Skeletal muscle tissue (tissue), 4 donors: ENCODE measurements around the gene NBPF3. TPM values are rescaled to one million over a fixed set of nuclear protein-coding genes. Genes with fewer than 3 reads are reported as not detected.

ENCODE experiments used
- H3K27ac ChIP-seq: one replicate; pipeline ENCODE4 v1.7.0; 2013; ENCODE audit warnings: mild to moderate bottlenecking, low read depth, low read length, inconsistent platforms
- H3K27me3 ChIP-seq, 3 donors: one replicate each; pipeline ENCODE4 v1.7.0; 2013; ENCODE audit warnings: low read length in 3 of 3; ENCODE audit not compliant: control insufficient read depth in 3 of 3, insufficient read depth in 3 of 3
- H3K36me3 ChIP-seq, 3 donors: one replicate each; pipeline ENCODE4 v1.7.0; 2013; ENCODE audit warnings: low read length in 3 of 3; ENCODE audit not compliant: control insufficient read depth in 3 of 3, insufficient read depth in 3 of 3
- H3K4me1 ChIP-seq, 3 donors: one replicate each; pipeline ENCODE4 v1.7.0; 2013; ENCODE audit warnings: low read length in 3 of 3, mild to moderate bottlenecking in 3 of 3; ENCODE audit not compliant: control insufficient read depth in 3 of 3, insufficient read depth in 3 of 3
- H3K4me3 ChIP-seq, 3 donors: one replicate each; pipeline ENCODE4 v1.7.0; 2013; ENCODE audit warnings: low read length in 3 of 3
- H3K9ac ChIP-seq, 3 donors: one replicate each; pipeline ENCODE4 v1.7.0; 2013; ENCODE audit warnings: low read length in 3 of 3, mild to moderate bottlenecking in 3 of 3, moderate library complexity in 2 of 3, low read depth in 1 of 3
- H3K9me3 ChIP-seq, 3 donors: one replicate each; pipeline ENCODE4 v1.7.0; 2013; ENCODE audit warnings: low read length in 3 of 3; ENCODE audit not compliant: control insufficient read depth in 3 of 3
- total RNA-seq: library from RNA; depleted of rRNA; stranded (reverse); fragments of >200 nt; gene quantifications from one replicate; pipeline ENCODE4 v1.2.3, GENCODE V29; 2014
- donor health status: Osteomylitis.

Gene NBPF3
- total RNA-seq, 1 donor from 2014 or later: 5.7 TPM

- Histone ChIP-seq H3K27me3 (peaks cover 33 to 53% (median 53%) of the 10 kb centered on the region in 3 donors), H3K36me3 (no peaks in the 10 kb centered on the region), H3K4me3 (no peak overlapping the region), H3K9ac (no peak overlapping the region), H3K4me1 (peaks cover 11 to 19% (median 12%) of the 10 kb centered on the region in 3 donors), H3K27ac (no peak overlapping the region), H3K9me3 (no peaks in the 10 kb centered on the region)
These were observed 66.9 kb downstream of the NBPF3 start for GRCh38 chr1:21506804-21507203.

GRCh38 chr1:21507511-21508270, 67.8 kb downstream of the NBPF3 start:
- H3K27ac ChIP-seq: no peak overlapping the region
- no peaks in the 10 kb centered on the region for H3K9me3 ChIP-seq

GRCh38 chr1:21508580-21509350, 68.8 kb downstream of the NBPF3 start:
- Histone ChIP-seq H3K27ac (no peak overlapping the region), H3K36me3 (no peaks in the 10 kb centered on the region), H3K4me1 (peaks cover 14 to 21% (median 14%) of the 10 kb centered on the region in 3 donors), H3K4me3 (peak overlapping the region; percentile 15 to 52 (median 26)), H3K9ac (no peak overlapping the region), H3K9me3 (no peaks in the 10 kb centered on the region), H3K27me3 (peaks cover 33 to 51% (median 49%) of the 10 kb centered on the region in 3 donors)

More at GRCh38 chr1:21507511-21508270, 67.8 kb downstream of the NBPF3 start:
- H3K9ac ChIP-seq: no peak overlapping the region
- peaks cover 14 to 21% (median 14%) of the 10 kb centered on the region in 3 donors for H3K4me1 ChIP-seq
- H3K27me3 ChIP-seq: peaks cover 33 to 53% (median 53%) of the 10 kb centered on the region in 3 donors
- H3K36me3 ChIP-seq: no peaks in the 10 kb centered on the region
- no peak overlapping the region for H3K4me3 ChIP-seq

- H3K27ac ChIP-seq: no peak within 1 kb of the TSS
- peaks cover 38 to 52% (median 48%) of the 10 kb centered on the region in 3 donors for H3K27me3 ChIP-seq
- H3K4me3 ChIP-seq: peak within 1 kb of the TSS; percentile 15 to 52 (median 26)
- H3K36me3 ChIP-seq: no peaks in the 10 kb centered on the region
- H3K9me3 ChIP-seq: no peaks in the 10 kb centered on the region
- no peak within 1 kb of the TSS for H3K9ac ChIP-seq
- H3K4me1 ChIP-seq: peaks cover 14 to 21% (median 14%) of the 10 kb centered on the region in 3 donors
These were observed 69.6 kb downstream of the NBPF3 start, which contains the start of gene ALPL for GRCh38 chr1:21509351-21510112. ALPL (plus strand) TSS chr1:21509423; CDS start chr1:21554082, 44,659 bp downstream.

GRCh38 chr1:21510113-21510493, 70.2 kb downstream of the NBPF3 start:
- Histone ChIP-seq H3K9me3 (no peaks in the 10 kb centered on the region), H3K36me3 (no peaks in the 10 kb centered on the region), H3K27me3 (peaks cover 41 to 55% (median 48%) of the 10 kb centered on the region in 3 donors), H3K27ac (no peak overlapping the region), H3K4me1 (peaks cover 14 to 21% (median 14%) of the 10 kb centered on the region in 3 donors), H3K9ac (no peak overlapping the region), H3K4me3 (no peak overlapping the region)

- H3K27ac ChIP-seq: no peak overlapping the region
- peaks cover 39 to 55% (median 41%) of the 10 kb centered on the region in 3 donors for H3K27me3 ChIP-seq
- peaks cover 14 to 21% (median 14%) of the 10 kb centered on the region in 3 donors for H3K4me1 ChIP-seq
- no peak overlapping the region for H3K4me3 ChIP-seq
- H3K9ac ChIP-seq: no peak overlapping the region
- H3K9me3 ChIP-seq: no peaks in the 10 kb centered on the region
- no peaks in the 10 kb centered on the region for H3K36me3 ChIP-seq
These were observed 71.1 kb downstream of the NBPF3 start for GRCh38 chr1:21510885-21511578.

GRCh38 chr1:21511579-21512522, 71.9 kb downstream of the NBPF3 start:
- Histone ChIP-seq H3K4me3 (no peak overlapping the region), H3K27ac (no peak overlapping the region), H3K9ac (no peak overlapping the region), H3K4me1 (peaks cover 14 to 21% (median 14%) of the 10 kb centered on the region in 3 donors), H3K9me3 (no peaks in the 10 kb centered on the region), H3K27me3 (peaks cover 32 to 53% (median 38%) of the 10 kb centered on the region in 3 donors), H3K36me3 (no peaks in the 10 kb centered on the region)

GRCh38 chr1:21514245-21514644, 74.3 kb downstream of the NBPF3 start:
- Histone ChIP-seq H3K27ac (no peak overlapping the region), H3K4me1 (peaks cover 8 to 16% (median 9%) of the 10 kb centered on the region in 3 donors), H3K36me3 (no peaks in the 10 kb centered on the region), H3K27me3 (peaks cover 11 to 33% (median 22%) of the 10 kb centered on the region in 3 donors), H3K4me3 (no peak overlapping the region), H3K9ac (no peak overlapping the region), H3K9me3 (no peaks in the 10 kb centered on the region)
